ENCODE results near the gene C11orf91.

DNA sequence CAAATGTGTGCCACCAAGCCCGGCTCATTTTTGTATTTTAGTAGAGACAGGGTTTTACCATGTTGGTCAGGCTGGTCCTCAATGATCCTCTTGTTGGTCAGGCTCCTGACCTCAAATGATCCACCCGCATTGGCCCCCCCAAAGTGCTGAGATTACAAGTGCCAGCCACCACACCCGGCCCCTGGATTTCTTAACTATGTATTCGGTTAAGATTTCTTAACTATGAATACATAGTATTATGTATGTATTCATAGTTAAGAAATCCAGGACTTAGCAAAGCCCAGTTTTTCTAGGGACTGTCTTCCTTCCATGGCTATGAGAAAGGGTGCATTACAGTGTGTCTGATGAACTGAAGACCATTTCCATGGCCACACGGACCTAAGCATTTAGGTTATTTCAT is 1.7 kb downstream of the C11orf91 start:
- TF ChIP-seq FOXM1 (IDR thresholded peaks at IDR 0.05; ENCODE audit: borderline replicate concordance, low read depth) (no peak), TCF12 (IDR thresholded peaks at IDR 0.05; ENCODE audit: low read depth) (no peak), CREB1 (IDR thresholded peaks at IDR 0.05; ENCODE audit: low read depth) (no peak), RAD21 (IDR thresholded peaks at IDR 0.05; ENCODE audit: low read depth) (no peak), NFIC (IDR thresholded peaks at IDR 0.05) (no peak)
- TF ChIP-seq, protein P1, sequence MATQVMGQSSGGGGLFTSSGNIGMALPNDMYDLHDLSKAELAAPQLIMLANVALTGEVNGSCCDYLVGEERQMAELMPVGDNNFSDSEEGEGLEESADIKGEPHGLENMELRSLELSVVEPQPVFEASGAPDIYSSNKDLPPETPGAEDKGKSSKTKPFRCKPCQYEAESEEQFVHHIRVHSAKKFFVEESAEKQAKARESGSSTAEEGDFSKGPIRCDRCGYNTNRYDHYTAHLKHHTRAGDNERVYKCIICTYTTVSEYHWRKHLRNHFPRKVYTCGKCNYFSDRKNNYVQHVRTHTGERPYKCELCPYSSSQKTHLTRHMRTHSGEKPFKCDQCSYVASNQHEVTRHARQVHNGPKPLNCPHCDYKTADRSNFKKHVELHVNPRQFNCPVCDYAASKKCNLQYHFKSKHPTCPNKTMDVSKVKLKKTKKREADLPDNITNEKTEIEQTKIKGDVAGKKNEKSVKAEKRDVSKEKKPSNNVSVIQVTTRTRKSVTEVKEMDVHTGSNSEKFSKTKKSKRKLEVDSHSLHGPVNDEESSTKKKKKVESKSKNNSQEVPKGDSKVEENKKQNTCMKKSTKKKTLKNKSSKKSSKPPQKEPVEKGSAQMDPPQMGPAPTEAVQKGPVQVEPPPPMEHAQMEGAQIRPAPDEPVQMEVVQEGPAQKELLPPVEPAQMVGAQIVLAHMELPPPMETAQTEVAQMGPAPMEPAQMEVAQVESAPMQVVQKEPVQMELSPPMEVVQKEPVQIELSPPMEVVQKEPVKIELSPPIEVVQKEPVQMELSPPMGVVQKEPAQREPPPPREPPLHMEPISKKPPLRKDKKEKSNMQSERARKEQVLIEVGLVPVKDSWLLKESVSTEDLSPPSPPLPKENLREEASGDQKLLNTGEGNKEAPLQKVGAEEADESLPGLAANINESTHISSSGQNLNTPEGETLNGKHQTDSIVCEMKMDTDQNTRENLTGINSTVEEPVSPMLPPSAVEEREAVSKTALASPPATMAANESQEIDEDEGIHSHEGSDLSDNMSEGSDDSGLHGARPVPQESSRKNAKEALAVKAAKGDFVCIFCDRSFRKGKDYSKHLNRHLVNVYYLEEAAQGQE (IDR thresholded peaks at IDR 0.05; ENCODE audit: low read depth): no peak

All from Ishikawa (cell line).